SK-N-SH (cell line): ENCODE measurements around the gene HSF5. TPM values are rescaled to one million over a fixed set of nuclear protein-coding genes. Genes with fewer than 3 reads are reported as not detected.

ENCODE experiments used
- CTCF ChIA-PET: fragments of 300-600, 350-600 bp; formaldehyde crosslinking; extraction: SDS; loops from one replicate; lab custom pipeline; 2021; lab: Yijun Ruan, JAX
- POLR2A ChIA-PET: fragments of 350-600 bp; sonication (Branson Sonifier 250); formaldehyde crosslinking; extraction: SDS; loops from one replicate; lab custom pipeline; 2020; ENCODE audit warnings: antibody characterized with exemption, inconsistent platforms; lab: Yijun Ruan, JAX
- DNase-seq: peaks from one replicate; pipeline ENCODE4 v3.0.0; 2012
- H2AFZ ChIP-seq: fragments of 200-600 bp; sonication (generic); 2 replicates; pipeline ENCODE4 v1.8.1; 2016; ENCODE audit warnings: antibody characterized with exemption, mild to moderate bottlenecking, low read depth
- H3F3A ChIP-seq: fragments of 200-600 bp; sonication (generic); replicated peaks from 2 replicates; pipeline ENCODE3; 2016; ENCODE audit warnings: antibody characterized with exemption, mild to moderate bottlenecking; ENCODE audit not compliant: insufficient read depth
- H3K27ac ChIP-seq, 2 experiments: fragments of 200-500 bp in 1 of 2; fragments of 200-600 bp in 1 of 2; sonication (Bioruptor generic) in 1 of 2; sonication (generic), shearing (Covaris generic) in 1 of 2; 2 replicates each; pipeline versions ENCODE4 v1.5.1 to v1.6.1; 2014 to 2016; ENCODE audit warnings: low read depth in 2 of 2, inconsistent platforms in 1 of 2, low read length in 1 of 2, mild to moderate bottlenecking in 1 of 2, mixed read lengths in 1 of 2
- H3K27me3 ChIP-seq: fragments of 200-600 bp; sonication (generic), shearing (Covaris generic); 2 replicates; pipeline ENCODE4 v1.6.1; 2016; ENCODE audit warnings: mixed run types; ENCODE audit not compliant: insufficient read depth
- H3K36me3 ChIP-seq, 2 experiments: fragments of 200-500 bp in 1 of 2; fragments of 200-600 bp in 1 of 2; sonication (Bioruptor generic) in 1 of 2; sonication (generic) in 1 of 2; replicated peaks in 1 of 2; 2 replicates each; pipeline versions ENCODE3 to v1.5.1; 2014 to 2016; ENCODE audit warnings: low read length in 1 of 2, mild to moderate bottlenecking in 1 of 2; ENCODE audit not compliant: insufficient read depth in 2 of 2, control insufficient read depth in 1 of 2
- H3K4me1 ChIP-seq, 2 experiments: fragments of 200-500 bp in 1 of 2; fragments of 200-600 bp in 1 of 2; sonication (Bioruptor generic) in 1 of 2; sonication (generic), shearing (Covaris generic) in 1 of 2; 2 replicates each; pipeline versions ENCODE4 v1.5.1 to v1.6.1; 2014 to 2016; ENCODE audit warnings: low read depth in 1 of 2, low read length in 1 of 2, mixed run types in 1 of 2; ENCODE audit not compliant: insufficient read depth in 2 of 2, control insufficient read depth in 1 of 2
- H3K4me2 ChIP-seq: fragments of 200-600 bp; sonication (generic), shearing (Covaris generic); 2 replicates; pipeline ENCODE4 v1.6.1; 2017; ENCODE audit warnings: mixed run types
- H3K4me3 ChIP-seq, 2 experiments: fragments of 200-500 bp in 1 of 2; fragments of 200-600 bp in 1 of 2; sonication (Bioruptor generic) in 1 of 2; sonication (generic), shearing (Covaris generic) in 1 of 2; 2 replicates each; pipeline versions ENCODE4 v1.5.1 to v1.8.1; 2014 to 2016; ENCODE audit warnings: low read depth in 2 of 2, inconsistent platforms in 1 of 2, low read length in 1 of 2, mild to moderate bottlenecking in 1 of 2, mixed read lengths in 1 of 2, moderate library complexity in 1 of 2
- H3K79me2 ChIP-seq: fragments of 200-600 bp; sonication (generic); 2 replicates; pipeline ENCODE4 v1.8.1; 2017; ENCODE audit warnings: mild to moderate bottlenecking; ENCODE audit not compliant: insufficient read depth
- H3K9ac ChIP-seq: fragments of 200-600 bp; sonication (generic); 2 replicates; pipeline ENCODE4 v1.6.1; 2017; ENCODE audit warnings: mixed run types
- H3K9me2 ChIP-seq: fragments of 200-600 bp; sonication (generic); 2 replicates; pipeline ENCODE4 v1.6.1; 2017; ENCODE audit warnings: mixed run types
- H3K9me3 ChIP-seq: fragments of 200-600 bp; sonication (generic); 2 replicates; pipeline ENCODE4 v1.6.1; 2017; ENCODE audit warnings: mixed run types, mild to moderate bottlenecking, moderate library complexity
- H4K20me1 ChIP-seq: fragments of 200-600 bp; sonication (generic); 2 replicates; pipeline ENCODE4 v1.6.1; 2017; ENCODE audit warnings: mild to moderate bottlenecking, mixed run types; ENCODE audit not compliant: insufficient read depth
- CHD2 ChIP-seq: fragments of 150-350 bp; IDR thresholded peaks from 2 replicates; pipeline ENCODE4 v1.6.1; 2018; ENCODE audit warnings: low read length; ENCODE audit not compliant: partially characterized antibody
- CTCF ChIP-seq: fragments of 200-600 bp; sonication (generic); IDR thresholded peaks from 2 replicates; pipeline ENCODE4 v1.6.1; 2017; ENCODE audit warnings: antibody characterized with exemption, mild to moderate bottlenecking, moderate library complexity
- ELF1 ChIP-seq: IDR thresholded peaks from 2 replicates; pipeline ENCODE4 v1.4.0; 2012
- EP300 ChIP-seq, 2 experiments: IDR thresholded peaks; 2 replicates each; pipeline versions ENCODE4 v1.4.0 to v1.6.1; 2012; ENCODE audit warnings: borderline replicate concordance in 1 of 2, low read depth in 1 of 2, low read length in 1 of 2
- FOSL2 ChIP-seq: IDR thresholded peaks from 2 replicates; pipeline ENCODE4 v1.4.0; 2012; ENCODE audit warnings: low read depth, mild to moderate bottlenecking, moderate library complexity, borderline replicate concordance
- GABPA ChIP-seq: IDR thresholded peaks from 2 replicates; pipeline ENCODE4 v1.4.0; 2012; ENCODE audit warnings: low read depth, mild to moderate bottlenecking
- IRF3 ChIP-seq: fragments of 150-350 bp; IDR thresholded peaks from 2 replicates; pipeline ENCODE4 v1.6.1; 2016; ENCODE audit warnings: mild to moderate bottlenecking, low read depth, low read length
- JUND ChIP-seq: IDR thresholded peaks from 2 replicates; pipeline ENCODE4 v1.4.0; 2012
- MEF2A ChIP-seq: IDR thresholded peaks from 2 replicates; pipeline ENCODE4 v1.4.0; 2012; ENCODE audit warnings: low read depth, borderline replicate concordance
- MXI1 ChIP-seq: IDR thresholded peaks from 2 replicates; pipeline ENCODE4 v1.6.1; 2012; ENCODE audit warnings: mild to moderate bottlenecking, low read depth, low read length, improper control_type of control experiment
- NRF1 ChIP-seq: IDR thresholded peaks from 2 replicates; pipeline ENCODE4 v1.6.1; 2012; ENCODE audit warnings: low read depth, mild to moderate bottlenecking, low read length
- POLR2AphosphoS5 ChIP-seq: IDR thresholded peaks from 2 replicates; pipeline ENCODE4 v1.6.1; 2012; ENCODE audit warnings: low read depth, low read length
- RAD21 ChIP-seq: IDR thresholded peaks from 2 replicates; pipeline ENCODE4 v1.6.1; 2012; ENCODE audit warnings: mild to moderate bottlenecking, low read length
- RFX5 ChIP-seq: IDR thresholded peaks from 2 replicates; pipeline ENCODE4 v1.6.1; 2012; ENCODE audit warnings: mild to moderate bottlenecking, improper control_type of control experiment, low read length
- RXRA ChIP-seq: IDR thresholded peaks from 2 replicates; pipeline ENCODE4 v1.4.0; 2012; ENCODE audit warnings: low read depth, mild to moderate bottlenecking, borderline replicate concordance
- SIN3A ChIP-seq: IDR thresholded peaks from 2 replicates; pipeline ENCODE4 v1.6.1; 2012; ENCODE audit warnings: low read depth, mild to moderate bottlenecking, low read length, moderate library complexity, borderline replicate concordance
- TCF12 ChIP-seq: IDR thresholded peaks from 2 replicates; pipeline ENCODE4 v1.4.0; 2012
- USF1 ChIP-seq: IDR thresholded peaks from 2 replicates; pipeline ENCODE4 v1.4.0; 2012; ENCODE audit warnings: low read depth, borderline replicate concordance
- WGBS: methylation state at CpG from one replicate; pipeline ENCODE4 v1.1.6; 2017; ENCODE audit warnings: low lambda C conversion rate; 5-methylcytosine and 5-hydroxymethylcytosine counted together
- polyA plus RNA-seq, 3 experiments: library from polyadenylated mRNA; depleted of rRNA; stranded (reverse); fragments of >200 nt; gene quantifications; 2 replicates each; pipeline ENCODE4 v1.2.3, GENCODE V29; 2012
- TF ChIP-seq, protein P1 (sequence below): IDR thresholded peaks from 2 replicates; pipeline ENCODE4 v1.4.0; 2012; ENCODE audit warnings: low read depth, borderline replicate concordance
- TF ChIP-seq, protein P2 (sequence below): IDR thresholded peaks from 2 replicates; pipeline ENCODE4; 2012

HSF5 gene
- polyA plus RNA-seq, 1 of the 3 experiments (the other 2 are of a cell fraction) = not detected

DNA sequence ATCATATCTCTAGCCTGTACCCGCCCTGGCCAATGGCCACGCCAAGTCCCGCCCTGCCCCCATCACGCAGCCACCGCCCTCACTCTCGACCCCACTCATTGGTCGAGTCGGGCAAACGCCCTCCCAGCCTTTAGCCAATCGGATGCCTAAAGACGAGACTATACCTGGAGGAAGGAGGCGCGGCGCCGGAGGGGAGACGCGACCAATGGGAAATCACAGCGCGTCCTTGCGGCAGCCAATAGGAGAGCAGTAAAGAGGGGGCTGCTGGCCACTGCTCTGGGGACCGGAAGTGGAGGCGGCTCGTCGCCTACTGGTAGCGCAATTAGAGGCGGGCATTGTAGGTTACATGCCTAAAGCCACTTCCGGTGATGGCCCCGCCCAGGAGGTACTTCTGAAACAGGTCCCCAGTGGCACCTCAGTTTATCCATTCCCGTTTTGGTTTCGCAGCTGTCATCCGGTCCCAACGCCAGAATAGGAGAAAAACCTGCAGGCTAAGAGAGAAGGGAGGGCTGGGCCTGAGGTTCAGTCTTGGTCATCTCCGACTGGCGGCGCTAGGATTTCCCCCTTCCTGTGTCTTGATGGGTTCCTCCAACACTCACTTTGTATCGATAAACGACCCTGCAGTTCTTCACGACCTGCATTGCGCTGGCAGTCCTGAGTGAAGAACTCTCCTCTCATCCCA is 29.9 kb upstream of the HSF5 start (continued):
- TF ChIP-seq RFX5 (peak; percentile 89), CTCF (no peak), TCF12 (no peak), EP300 (IDR thresholded peaks at IDR 0.05; ENCODE audit: borderline replicate concordance in 1 of 2, low read depth in 1 of 2, low read length in 1 of 2) (peak; percentile 18 to 30; a peak in 2 of 4 replicates), RAD21 (no peak), RXRA (no peak)
- TF ChIP-seq, protein P1, sequence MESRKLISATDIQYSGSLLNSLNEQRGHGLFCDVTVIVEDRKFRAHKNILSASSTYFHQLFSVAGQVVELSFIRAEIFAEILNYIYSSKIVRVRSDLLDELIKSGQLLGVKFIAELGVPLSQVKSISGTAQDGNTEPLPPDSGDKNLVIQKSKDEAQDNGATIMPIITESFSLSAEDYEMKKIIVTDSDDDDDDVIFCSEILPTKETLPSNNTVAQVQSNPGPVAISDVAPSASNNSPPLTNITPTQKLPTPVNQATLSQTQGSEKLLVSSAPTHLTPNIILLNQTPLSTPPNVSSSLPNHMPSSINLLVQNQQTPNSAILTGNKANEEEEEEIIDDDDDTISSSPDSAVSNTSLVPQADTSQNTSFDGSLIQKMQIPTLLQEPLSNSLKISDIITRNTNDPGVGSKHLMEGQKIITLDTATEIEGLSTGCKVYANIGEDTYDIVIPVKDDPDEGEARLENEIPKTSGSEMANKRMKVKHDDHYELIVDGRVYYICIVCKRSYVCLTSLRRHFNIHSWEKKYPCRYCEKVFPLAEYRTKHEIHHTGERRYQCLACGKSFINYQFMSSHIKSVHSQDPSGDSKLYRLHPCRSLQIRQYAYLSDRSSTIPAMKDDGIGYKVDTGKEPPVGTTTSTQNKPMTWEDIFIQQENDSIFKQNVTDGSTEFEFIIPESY = no peak
- TF ChIP-seq, all 33 proteins: peak for 14

DNA sequence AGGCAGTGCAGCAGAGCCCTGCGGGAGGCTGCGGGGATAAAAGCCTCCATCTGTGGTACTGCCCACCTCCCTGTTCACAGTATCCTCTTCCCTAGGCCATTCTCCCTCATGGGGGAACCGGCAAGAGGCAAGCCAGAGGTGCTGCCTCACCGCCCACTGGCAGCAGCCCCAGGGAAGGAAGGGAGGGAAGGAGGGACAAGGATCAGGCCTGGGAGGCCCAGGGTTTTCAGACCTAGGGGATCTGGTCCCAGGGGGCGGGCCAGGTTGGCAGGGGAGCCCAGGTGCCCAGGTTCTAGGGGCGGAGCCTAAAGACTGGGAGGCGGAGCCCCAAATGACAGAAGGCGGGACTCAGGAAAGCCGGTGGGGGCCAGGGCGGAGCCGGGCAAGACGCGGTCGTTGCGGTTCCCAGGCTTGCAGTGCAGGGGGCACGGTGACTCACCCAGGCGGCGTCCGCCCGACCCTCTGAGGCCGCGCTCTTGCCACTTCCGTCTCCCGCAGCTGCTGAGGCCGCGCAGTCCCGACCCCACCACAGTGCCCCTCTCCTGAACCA is 29.2 kb upstream of the HSF5 start:
- Histone ChIP-seq H2AFZ (peak overlapping the region; percentile 84; the same call in 1 of the 2 replicates), H3K27ac (peak overlapping the region; percentile 69 to 91), H3K4me2 (peak overlapping the region; percentile 96), H3K4me1 (peaks cover 7 to 30% of the 10 kb centered on the region in 2 experiments; a peak in 2 of 4 replicates), H3K4me3 (peak overlapping the region; percentile 80 to 87), H3K36me3 (peaks cover 0 to 11% of the 10 kb centered on the region in 2 experiments), H3K9me2 (no peaks in the 10 kb centered on the region), H3K9me3 (no peaks in the 10 kb centered on the region), H3K27me3 (no peaks in the 10 kb centered on the region), H3K9ac (peak overlapping the region; percentile 71), H3F3A (peaks cover 27% of the 10 kb centered on the region), H3K79me2 (peaks cover 16% of the 10 kb centered on the region), H4K20me1 (no peaks in the 10 kb centered on the region; the same call in 1 of the 2 replicates)
- WGBS = under 1% methylated on average over 26 of the region's 27 CpGs
- ChIA-PET POLR2A (interaction anchor here (0.5 to 2.8 kb wide), 12 partner anchors 10 to 577 kb away, joined by 3 to 72 read pairs (median 4); partner anchors contain the start of genes RAD51C and TEX14), CTCF (interaction anchor here (1.0 to 6.4 kb wide), 15 partner anchors 11 to 514 kb away, joined by 3 to 112 read pairs (median 7); partner anchors contain the start of gene RAD51C)
- DNase-seq = no peak
- no peak for TF ChIP-seq USF1
- peak; percentile 82 for TF ChIP-seq ELF1
- peak; percentile 32; the same call in 1 of the 2 replicates for TF ChIP-seq NRF1
- no peak for TF ChIP-seq CHD2
- no peak for TF ChIP-seq IRF3
- TF ChIP-seq, protein P1 = no peak
- no peak for TF ChIP-seq MXI1
- TF ChIP-seq SIN3A = 0 out of 2 replicates have a peak, but pooled peaks have one; percentile 81
- TF ChIP-seq, protein P2, sequence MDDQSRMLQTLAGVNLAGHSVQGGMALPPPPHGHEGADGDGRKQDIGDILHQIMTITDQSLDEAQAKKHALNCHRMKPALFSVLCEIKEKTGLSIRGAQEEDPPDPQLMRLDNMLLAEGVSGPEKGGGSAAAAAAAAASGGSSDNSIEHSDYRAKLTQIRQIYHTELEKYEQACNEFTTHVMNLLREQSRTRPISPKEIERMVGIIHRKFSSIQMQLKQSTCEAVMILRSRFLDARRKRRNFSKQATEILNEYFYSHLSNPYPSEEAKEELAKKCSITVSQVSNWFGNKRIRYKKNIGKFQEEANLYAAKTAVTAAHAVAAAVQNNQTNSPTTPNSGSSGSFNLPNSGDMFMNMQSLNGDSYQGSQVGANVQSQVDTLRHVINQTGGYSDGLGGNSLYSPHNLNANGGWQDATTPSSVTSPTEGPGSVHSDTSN = peak; percentile 22; the same call in 1 of the 2 replicates
- peak; percentile 67; the same call in 1 of the 2 replicates for TF ChIP-seq FOSL2
- TF ChIP-seq RAD21 = no peak
- TF ChIP-seq JUND = no peak; the same call in 1 of the 2 replicates
- TF ChIP-seq MEF2A = no peak
- no peak for TF ChIP-seq POLR2AphosphoS5
- TF ChIP-seq GABPA = no peak
- TF ChIP-seq TCF12 = 0 out of 2 replicates have a peak, but pooled peaks have one; percentile 8
